ENCODE results near the gene SMPD3. TPM values are rescaled to one million over a fixed set of nuclear protein-coding genes. Genes with fewer than 3 reads are reported as not detected.

SMPD3 gene
- total and polyA plus RNA-seq, 9 of the 15 experiments (the other 6 are each of a cell fraction or from before 2014, with no cell fraction given) = 0.03 to 1.2 (median 0.18) TPM

GRCh38 chr16:68371706-68372380, 76.5 kb downstream of the SMPD3 start:
- H3K9me3 ChIP-seq (replicated peaks; ENCODE audit: control insufficient read depth, insufficient read depth, low read depth, low read length) = no peaks in the 10 kb centered on the region
- no peak overlapping the region for H3K4me3 ChIP-seq
- ATAC-seq (no peak), DNase-seq (ENCODE audit: extremely low read depth in 1 of 4, low spot score in 3 of 4) (no peak), FAIRE-seq (no peak)
- no peak overlapping the region for H2AFZ ChIP-seq (ENCODE audit: low read depth, low read length)
- intact Hi-C loops (cut with micrococcal nuclease) (no loop called here), in situ Hi-C loops (cut with MboI) (no loop called here)
- TF ChIP-seq ZKSCAN3 (CRISPR knock-in tag; IDR thresholded peaks at IDR 0.05) (no peak), ZNF347 (CRISPR knock-in tag; IDR thresholded peaks at IDR 0.05; ENCODE audit: low read depth) (no peak), MAZ (CRISPR knock-in tag; conservative IDR thresholded peaks at IDR 0.05 in 1 of 2, IDR thresholded peaks at IDR 0.05 in 1 of 2) (no peak)
- peaks cover 0 to 32% of the 10 kb centered on the region in 2 experiments; a peak in 2 of 5 replicates for H3K4me1 ChIP-seq (replicated peaks in 1 of 2; ENCODE audit: control insufficient read depth in 2 of 2, insufficient read depth in 2 of 2, low read length in 2 of 2)
- no peak overlapping the region for H3K27ac ChIP-seq (ENCODE audit: extremely low read depth, low read depth, low read length)
- peaks cover 47 to 65% of the 10 kb centered on the region in 2 experiments; a peak in 4 of 5 replicates for H3K27me3 ChIP-seq (ENCODE audit: control insufficient read depth in 2 of 2, insufficient read depth in 2 of 2, low read length in 2 of 2)
- WGBS (ENCODE audit: insufficient coverage, low coverage, missing lambda C conversion rate) = 12% methylated on average over 36 of the region's 40 CpGs
- H3K36me3 ChIP-seq (ENCODE audit: control insufficient read depth, insufficient read depth, low read length) = no peaks in the 10 kb centered on the region
- ChIA-PET POLR2A (interaction anchor here (0.6 to 1.1 kb wide), 2 partner anchors 9 to 1716 kb away, joined by 4 to 5 read pairs; no protein-coding TSS in a partner anchor), CTCF (ENCODE audit: low intra/inter-chr PET ratio) (no interaction called here)
- no peak overlapping the region for H3K4me2 ChIP-seq (ENCODE audit: insufficient read depth, low read length)
- H4K20me1 ChIP-seq (replicated peaks; ENCODE audit: control insufficient read depth, insufficient read depth, low read length) = peaks cover 8% of the 10 kb centered on the region; the same call in 1 of the 2 replicates
- H3K9ac ChIP-seq (ENCODE audit: insufficient read depth in 1 of 2, low read depth in 2 of 2, low read length in 2 of 2) = no peak overlapping the region
- no peaks in the 10 kb centered on the region for H3K9me1 ChIP-seq (ENCODE audit: control insufficient read depth, insufficient read depth, low read length)
- no TSS peak for BruUV-seq (replicated peaks)
- H3K79me2 ChIP-seq (ENCODE audit: control insufficient read depth, insufficient read depth, low read length) = no peaks in the 10 kb centered on the region

GRCh38 chr16:68371276-68371651, 77.0 kb downstream of the SMPD3 start:
- no TSS peak for BruUV-seq (replicated peaks)
- H3K36me3 ChIP-seq (ENCODE audit: control insufficient read depth, insufficient read depth, low read length) = no peaks in the 10 kb centered on the region
- ChIA-PET POLR2A (interaction anchor here (0.6 kb wide), 1 partner anchor 1716 kb away, joined by 5 read pairs; no protein-coding TSS in a partner anchor), CTCF (ENCODE audit: low intra/inter-chr PET ratio) (no interaction called here)
- peak in 1 of 4 experiments; percentile 41 for DNase-seq (ENCODE audit: extremely low read depth in 1 of 4, low spot score in 3 of 4)
- intact Hi-C loops (cut with micrococcal nuclease) = no loop called here
- 28% methylated on average over 17 of the region's 27 CpGs for WGBS (ENCODE audit: insufficient coverage, low coverage, missing lambda C conversion rate)
- no peak overlapping the region for H2AFZ ChIP-seq (ENCODE audit: low read depth, low read length)
- H3K9me3 ChIP-seq (replicated peaks; ENCODE audit: control insufficient read depth, insufficient read depth, low read depth, low read length) = no peaks in the 10 kb centered on the region
- no peak overlapping the region for H3K4me3 ChIP-seq
- in situ Hi-C loops (cut with MboI) = no loop called here
- no peak overlapping the region for H3K27ac ChIP-seq (ENCODE audit: extremely low read depth, low read depth, low read length)
- H3K4me1 ChIP-seq (replicated peaks in 1 of 2; ENCODE audit: control insufficient read depth in 2 of 2, insufficient read depth in 2 of 2, low read length in 2 of 2) = peaks cover 0 to 32% of the 10 kb centered on the region in 2 experiments; a peak in 2 of 5 replicates
- ATAC-seq = no peak
- H3K79me2 ChIP-seq (ENCODE audit: control insufficient read depth, insufficient read depth, low read length) = no peaks in the 10 kb centered on the region
- peaks cover 47 to 65% of the 10 kb centered on the region in 2 experiments; a peak in 4 of 5 replicates for H3K27me3 ChIP-seq (ENCODE audit: control insufficient read depth in 2 of 2, insufficient read depth in 2 of 2, low read length in 2 of 2)
- no peak overlapping the region for H3K9ac ChIP-seq (ENCODE audit: insufficient read depth in 1 of 2, low read depth in 2 of 2, low read length in 2 of 2)
- no peak overlapping the region for H3K4me2 ChIP-seq (ENCODE audit: insufficient read depth, low read length)
- no peaks in the 10 kb centered on the region for H3K9me1 ChIP-seq (ENCODE audit: control insufficient read depth, insufficient read depth, low read length)
- H4K20me1 ChIP-seq (replicated peaks; ENCODE audit: control insufficient read depth, insufficient read depth, low read length) = peaks cover 8% of the 10 kb centered on the region
- no peak for FAIRE-seq
- TF ChIP-seq HDAC6 (IDR thresholded peaks at IDR 0.05; ENCODE audit: low read depth, low read length) (no peak), GABPB1 (CRISPR knock-in tag; IDR thresholded peaks at IDR 0.05) (no peak), SREBF1 (IDR thresholded peaks at IDR 0.05; ENCODE audit: borderline replicate concordance, low read depth, low read length) (no peak), DPF2 (IDR thresholded peaks at IDR 0.05) (no peak), SIX5 (IDR thresholded peaks at IDR 0.05; ENCODE audit: borderline replicate concordance in 1 of 2, insufficient read depth in 1 of 2, low read depth in 1 of 2, low read length in 2 of 2) (no peak), ELK1 (CRISPR knock-in tag; IDR thresholded peaks at IDR 0.05) (no peak), E2F5 (CRISPR knock-in tag; IDR thresholded peaks at IDR 0.05) (no peak), HINFP (tag; conservative IDR thresholded peaks at IDR 0.05; ENCODE audit: low read depth) (no peak), CBX5 (IDR thresholded peaks at IDR 0.05; ENCODE audit: borderline replicate concordance, low read depth) (no peak)
